ENCODE results near the gene SMCO1. TPM values are rescaled to one million over a fixed set of nuclear protein-coding genes. Genes with fewer than 3 reads are reported as not detected.

Gene SMCO1
- total and polyA plus RNA-seq, 2 experiments from 2014 or later = not detected

DNA sequence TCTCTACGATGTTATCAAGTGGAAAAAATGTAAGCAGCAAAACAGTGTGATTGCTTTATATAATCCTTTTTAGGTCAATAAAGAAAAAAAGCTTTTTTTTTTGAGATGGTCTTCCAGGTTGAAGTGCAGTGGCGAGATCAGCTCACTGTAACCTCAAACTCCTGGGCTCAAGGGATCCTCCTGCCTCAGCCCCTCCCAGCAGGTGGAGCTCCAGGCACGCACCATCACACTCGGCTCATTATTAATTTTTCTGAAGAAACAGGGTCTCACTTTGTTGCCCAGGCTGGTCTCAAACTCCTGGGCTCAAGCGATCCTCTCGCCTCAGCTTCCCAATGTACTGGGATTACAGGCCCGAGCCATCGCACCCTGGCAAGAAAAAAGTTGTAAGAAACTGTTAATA, 28.9 kb downstream of the SMCO1 start:
- no peaks in the 10 kb centered on the region for H3K4me1 Mint-ChIP-seq
- no peak for DNase-seq (ENCODE audit: low spot score)
- peaks cover 57% of the 10 kb centered on the region for H3K36me3 Mint-ChIP-seq (ENCODE audit: low read depth)
- Histone ChIP-seq H3K4me3 (no peak overlapping the region), H3K4me1 (ENCODE audit: insufficient read depth) (no peaks in the 10 kb centered on the region), H3F3A (replicated peaks; ENCODE audit: low read depth) (peaks cover 12% of the 10 kb centered on the region), H3K9me2 (ENCODE audit: insufficient read depth) (no peaks in the 10 kb centered on the region), H3K27me3 (ENCODE audit: insufficient read depth) (no peaks in the 10 kb centered on the region), H3K27ac (ENCODE audit: low read depth) (no peak overlapping the region), H3K4me2 (no peak overlapping the region), H3K79me2 (replicated peaks; ENCODE audit: insufficient read depth) (peaks cover 45% of the 10 kb centered on the region), H2AFZ (no peak overlapping the region), H4K20me1 (replicated peaks; ENCODE audit: insufficient read depth) (peaks cover 14% of the 10 kb centered on the region; the same call in 1 of the 2 replicates), H3K36me3 (ENCODE audit: insufficient read depth) (peaks cover 43% of the 10 kb centered on the region)
- TF ChIP-seq CREB1 (CRISPR knock-in tag; IDR thresholded peaks at IDR 0.05; ENCODE audit: low read depth) (no peak), NANOG (IDR thresholded peaks at IDR 0.05; ENCODE audit: borderline replicate concordance) (no peak), REST (IDR thresholded peaks at IDR 0.05; ENCODE audit: unreplicated experiment) (no peak), CTCF (conservative IDR thresholded peaks at IDR 0.05; ENCODE audit: low read depth in 2 of 2) (peak; percentile 37 to 60; a peak in 3 of 4 replicates), STAT1 (IDR thresholded peaks at IDR 0.05; ENCODE audit: unreplicated experiment) (no peak)
- peak; percentile 55; the same call in 2 of the 3 replicates for ATAC-seq
- H3K27ac Mint-ChIP-seq = no peak overlapping the region
- no peaks in the 10 kb centered on the region for H3K27me3 Mint-ChIP-seq (ENCODE audit: insufficient read depth, low read depth, poor library complexity)
- no peak overlapping the region for H3K4me3 Mint-ChIP-seq
- H3K9me3 Mint-ChIP-seq = no peaks in the 10 kb centered on the region

DNA sequence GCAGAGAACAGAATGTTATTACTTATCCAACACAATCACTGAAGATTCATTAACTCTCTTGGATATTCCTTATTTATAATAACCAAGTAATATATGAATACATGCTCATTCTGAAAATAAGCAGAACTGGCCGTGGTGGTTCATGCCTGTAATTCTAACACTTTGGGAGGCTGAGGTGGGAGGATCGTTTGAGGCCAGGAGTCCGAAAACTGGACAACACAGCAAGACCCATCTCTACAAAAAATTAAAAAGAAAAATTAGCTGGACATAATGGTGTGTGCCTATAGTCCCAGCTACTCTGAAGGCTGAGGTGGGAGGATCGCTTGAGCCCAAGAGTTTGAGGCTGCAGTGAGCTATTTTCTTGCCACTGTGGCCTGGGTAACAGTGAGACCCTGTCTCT, 37.5 kb downstream of the SMCO1 start:
- Mint-ChIP-seq H3K27ac (no peak overlapping the region), H3K27me3 (ENCODE audit: insufficient read depth, low read depth, poor library complexity) (no peaks in the 10 kb centered on the region), H3K36me3 (ENCODE audit: low read depth) (peaks cover 85% of the 10 kb centered on the region), H3K4me1 (no peaks in the 10 kb centered on the region), H3K4me3 (no peak overlapping the region), H3K9me3 (no peaks in the 10 kb centered on the region)
- Histone ChIP-seq H3K4me1 (ENCODE audit: insufficient read depth) (no peaks in the 10 kb centered on the region), H3K4me3 (no peak overlapping the region), H3K79me2 (replicated peaks; ENCODE audit: insufficient read depth) (0 out of 2 replicates have a peak, but pooled peaks cover 3% of the 10 kb centered on the region), H4K20me1 (replicated peaks; ENCODE audit: insufficient read depth) (peaks cover 5% of the 10 kb centered on the region; the same call in 1 of the 2 replicates), H3K27me3 (ENCODE audit: insufficient read depth) (no peaks in the 10 kb centered on the region), H2AFZ (no peak overlapping the region), H3K36me3 (ENCODE audit: insufficient read depth) (peaks cover 40% of the 10 kb centered on the region), H3K9me2 (ENCODE audit: insufficient read depth) (no peaks in the 10 kb centered on the region), H3K4me2 (no peak overlapping the region), H3F3A (replicated peaks; ENCODE audit: low read depth) (no peaks in the 10 kb centered on the region), H3K27ac (ENCODE audit: low read depth) (no peak overlapping the region)
- DNase-seq (ENCODE audit: low spot score) (no peak), ATAC-seq (no peak)
- TF ChIP-seq REST (IDR thresholded peaks at IDR 0.05; ENCODE audit: unreplicated experiment) (no peak), EZH2 (IDR thresholded peaks at IDR 0.05; ENCODE audit: low read depth, unreplicated experiment) (no peak), CREB1 (CRISPR knock-in tag; IDR thresholded peaks at IDR 0.05; ENCODE audit: low read depth) (no peak), NANOG (IDR thresholded peaks at IDR 0.05; ENCODE audit: borderline replicate concordance) (no peak), POLR2AphosphoS5 (IDR thresholded peaks at IDR 0.05; ENCODE audit: low read depth) (no peak), ZNF114 (CRISPR knock-in tag; IDR thresholded peaks at IDR 0.05) (no peak), JUNB (IDR thresholded peaks at IDR 0.05; ENCODE audit: unreplicated experiment) (no peak), STAT1 (IDR thresholded peaks at IDR 0.05; ENCODE audit: unreplicated experiment) (no peak)
- TF ChIP-seq, protein P1, sequence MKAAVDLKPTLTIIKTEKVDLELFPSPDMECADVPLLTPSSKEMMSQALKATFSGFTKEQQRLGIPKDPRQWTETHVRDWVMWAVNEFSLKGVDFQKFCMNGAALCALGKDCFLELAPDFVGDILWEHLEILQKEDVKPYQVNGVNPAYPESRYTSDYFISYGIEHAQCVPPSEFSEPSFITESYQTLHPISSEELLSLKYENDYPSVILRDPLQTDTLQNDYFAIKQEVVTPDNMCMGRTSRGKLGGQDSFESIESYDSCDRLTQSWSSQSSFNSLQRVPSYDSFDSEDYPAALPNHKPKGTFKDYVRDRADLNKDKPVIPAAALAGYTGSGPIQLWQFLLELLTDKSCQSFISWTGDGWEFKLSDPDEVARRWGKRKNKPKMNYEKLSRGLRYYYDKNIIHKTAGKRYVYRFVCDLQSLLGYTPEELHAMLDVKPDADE (IDR thresholded peaks at IDR 0.05) = no peak

All from GM23338 (cell line).